ENCODE results near the gene MMP26.
"Not testable (repeated sequence)": the region's sequence is repeated elsewhere in the genome, so short reads cannot be mapped to it uniquely, and the experiment has no call there.

Gene MMP26

DNA sequence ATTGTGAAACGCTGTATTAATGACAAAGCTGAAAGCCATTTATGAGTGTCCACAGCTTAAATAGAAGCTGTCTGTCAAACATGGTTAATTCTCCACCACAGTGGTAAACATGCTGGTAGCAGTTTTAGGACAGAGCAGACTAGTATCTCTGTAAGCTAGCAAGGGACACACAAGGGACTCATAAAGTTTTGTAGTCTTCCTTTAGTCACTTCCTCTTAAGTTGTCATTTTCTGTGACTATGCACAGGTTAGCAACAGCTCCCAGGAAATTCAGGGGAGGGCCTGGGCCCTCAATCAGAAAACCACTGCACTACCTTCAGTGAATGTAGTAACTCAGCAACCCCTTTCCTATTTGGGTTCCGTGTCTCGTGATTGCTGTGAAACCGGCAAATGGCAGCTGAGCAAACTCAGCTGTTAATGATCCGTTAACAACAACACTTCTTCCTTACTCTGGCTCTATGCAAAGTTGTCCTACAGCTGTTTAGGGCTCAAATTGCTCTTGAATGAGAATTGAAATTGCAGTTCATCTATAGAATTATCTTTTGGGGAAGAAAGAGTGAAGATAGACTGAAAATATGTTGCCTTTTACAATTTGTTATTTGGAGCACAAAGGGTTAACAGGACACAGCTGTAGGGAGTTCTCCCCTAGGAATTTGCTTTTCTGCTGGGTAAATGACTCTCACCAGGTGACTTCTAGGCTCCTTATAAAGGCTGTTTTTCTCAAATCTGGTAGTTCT, at the start of gene MMP26:
TSS of gene MMP26 (plus strand) at position 731 of the 736 bp plus-strand sequence.
- no peak for DNase-seq

DNA sequence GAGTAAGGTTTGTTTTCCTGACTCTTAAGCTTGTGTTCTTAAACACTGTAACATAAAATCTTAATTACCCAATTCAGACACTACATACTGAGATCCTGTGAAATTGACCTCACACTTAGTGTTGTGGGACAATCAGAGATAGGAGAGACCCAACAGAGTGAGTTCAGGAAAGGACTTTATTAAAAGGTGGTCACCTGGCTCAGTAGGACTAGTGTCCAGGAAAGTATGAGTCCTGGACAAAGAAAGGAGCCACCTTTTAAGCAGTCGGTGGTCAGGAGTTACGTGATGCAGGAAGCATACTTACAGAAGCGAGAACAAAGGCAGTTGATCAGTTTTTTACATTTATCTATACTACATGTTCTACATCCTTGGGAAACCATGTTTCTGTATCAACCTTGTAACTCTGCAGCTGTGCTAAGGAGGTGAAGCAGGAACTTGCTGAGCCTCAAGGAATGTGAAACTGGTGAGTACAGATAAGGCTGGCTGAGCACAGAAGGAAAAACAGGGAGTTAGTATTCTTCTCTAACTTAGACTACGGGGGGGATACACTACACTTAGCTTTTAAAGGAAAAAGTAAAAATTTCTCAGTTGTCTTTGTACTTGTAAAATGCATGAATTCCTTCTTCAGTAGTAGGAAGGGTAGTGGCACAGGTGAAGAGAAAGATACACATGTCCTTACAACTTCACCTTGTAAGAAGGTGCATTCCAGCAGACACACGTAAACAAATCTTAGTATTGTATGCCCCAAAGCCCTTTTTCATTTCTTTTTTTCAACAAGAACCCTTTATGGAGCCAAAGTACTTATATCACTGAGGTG, 45.7 kb upstream of the MMP26 start:
- DNase-seq = no peak

DNA sequence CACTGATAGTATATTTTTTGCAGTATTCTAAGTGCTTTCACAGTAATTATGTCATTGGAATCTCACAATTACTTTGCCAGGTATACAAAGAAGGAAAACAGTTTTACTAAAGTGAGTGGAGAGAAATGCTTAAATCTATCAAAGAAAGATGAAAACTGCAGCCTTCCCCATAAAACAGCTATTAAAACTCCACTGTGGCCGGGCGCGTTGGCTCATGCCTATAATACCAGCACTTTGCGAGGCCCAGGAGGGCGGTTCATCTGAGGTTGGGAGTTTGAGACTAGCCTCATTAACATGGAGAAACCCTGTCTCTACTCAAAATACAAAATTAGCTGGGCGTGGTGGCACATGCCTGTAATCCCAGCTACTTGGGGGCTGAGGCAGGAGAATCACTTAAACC, 41.7 kb upstream of the MMP26 start:
- no peak for DNase-seq

DNA sequence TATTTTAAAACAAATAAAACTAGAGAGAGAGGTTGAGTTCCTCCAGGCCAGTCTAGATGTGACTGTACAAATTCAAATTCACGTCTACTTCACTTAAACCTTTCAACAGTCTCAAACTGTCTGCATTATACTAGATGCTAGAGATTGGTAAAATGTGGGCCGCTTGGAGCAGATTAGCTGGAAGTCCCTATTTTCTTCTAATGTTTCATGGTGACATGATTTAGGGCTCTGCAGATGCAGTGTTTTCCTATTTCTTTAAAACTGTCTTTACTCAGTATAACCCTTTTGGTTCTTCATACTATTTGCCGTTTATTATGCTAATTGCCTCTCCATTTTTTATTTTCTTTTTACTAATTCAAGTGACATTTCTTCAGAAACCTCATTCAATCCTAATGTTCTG, 40.4 kb upstream of the MMP26 start:
- no peak for DNase-seq

DNA sequence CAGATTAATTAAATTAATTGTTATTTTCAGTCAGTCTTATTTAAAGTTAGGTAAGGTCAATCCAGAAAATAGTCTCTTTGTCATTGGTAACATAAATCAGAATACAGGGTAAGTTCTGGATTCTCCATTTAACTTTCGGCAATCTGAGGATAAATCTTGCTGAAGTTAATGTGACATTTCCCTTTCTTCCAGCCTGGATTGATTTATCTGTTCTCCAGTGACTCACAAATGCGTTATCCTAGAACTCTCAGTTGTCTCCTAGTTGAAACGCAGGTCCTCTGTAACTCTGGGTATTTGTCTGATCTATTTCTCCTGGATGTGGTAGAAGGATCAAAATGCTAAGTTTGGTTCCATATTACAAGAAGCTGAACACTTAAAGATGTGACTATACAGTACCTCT, 39.8 kb upstream of the MMP26 start:
- DNase-seq = no peak

DNA sequence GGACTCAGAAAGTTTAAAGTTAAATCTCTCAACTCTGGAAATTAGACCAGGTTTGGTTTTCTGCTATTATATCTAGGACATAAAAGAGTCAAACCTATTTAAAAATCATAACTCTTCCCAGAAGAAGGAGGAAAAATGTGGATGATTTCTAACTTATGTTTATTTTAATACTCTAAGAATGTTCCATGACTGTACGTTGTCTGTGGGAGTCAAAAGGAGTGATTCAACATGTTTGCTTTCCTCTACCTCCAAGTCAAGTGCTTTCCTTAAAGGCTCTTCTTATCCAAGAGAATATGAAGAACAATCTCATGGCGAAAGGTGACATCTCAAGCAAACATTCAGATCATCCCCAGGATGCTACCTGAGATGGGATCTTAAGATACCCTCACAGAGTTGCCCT, 39.2 kb upstream of the MMP26 start:
- no peak for DNase-seq

DNA sequence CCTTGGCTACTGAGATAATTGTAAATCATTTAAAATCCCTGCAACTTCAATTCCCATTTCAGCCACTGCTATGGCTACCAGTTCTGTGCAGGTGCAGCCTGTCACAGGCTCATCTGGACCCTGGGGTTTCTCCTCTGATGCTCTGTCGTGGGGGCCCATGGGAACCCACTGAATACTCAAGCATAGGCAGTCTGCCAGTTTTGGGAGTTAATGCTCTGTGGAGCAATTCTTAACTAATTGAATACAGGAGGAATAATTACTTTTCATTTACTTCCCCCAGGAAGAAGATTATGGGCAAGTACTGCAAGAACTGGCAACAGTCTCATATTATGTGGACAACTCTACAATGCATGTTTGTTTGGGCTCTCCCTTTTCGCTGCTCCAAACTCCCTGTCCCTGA, 32.8 kb upstream of the MMP26 start:
- no peak for DNase-seq

DNA sequence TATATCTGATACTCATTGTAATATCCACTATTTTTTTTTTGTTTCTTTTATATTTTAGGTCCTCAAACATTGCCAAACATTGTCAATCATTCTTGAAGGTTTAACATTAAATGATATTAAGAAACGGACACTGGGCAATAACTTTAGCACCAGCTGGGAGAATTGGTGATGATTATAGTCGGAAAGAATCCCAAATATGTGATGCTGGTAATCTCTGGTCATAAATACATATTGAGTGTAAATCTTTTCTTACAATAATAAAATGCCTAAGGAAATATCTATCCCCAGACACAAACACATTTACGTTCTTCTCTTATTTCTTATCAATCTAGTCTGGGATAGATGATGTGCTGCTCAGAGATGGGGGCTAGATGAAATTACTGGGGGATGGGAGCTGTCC, 32.1 kb upstream of the MMP26 start:
- DNase-seq = no peak

DNA sequence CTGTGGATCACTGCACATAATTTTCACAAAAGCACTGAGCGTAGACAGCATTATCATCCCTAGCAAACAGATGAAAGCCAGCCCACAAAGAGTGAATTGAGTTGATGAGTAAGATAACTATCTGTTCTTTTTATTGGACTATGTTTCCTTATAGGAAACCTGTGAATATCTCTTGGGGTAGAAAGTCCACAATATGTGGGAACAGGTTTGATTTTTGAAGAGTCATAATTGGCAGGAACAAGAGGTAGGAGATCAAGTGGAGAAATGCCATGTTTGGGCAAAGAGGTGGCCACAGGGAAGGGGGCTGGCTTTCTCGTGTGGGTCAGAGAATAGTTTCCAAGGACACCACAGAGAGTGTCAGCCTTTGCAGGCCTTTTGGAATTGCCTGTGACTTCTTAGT, 30.8 kb upstream of the MMP26 start:
- DNase-seq = no peak

DNA sequence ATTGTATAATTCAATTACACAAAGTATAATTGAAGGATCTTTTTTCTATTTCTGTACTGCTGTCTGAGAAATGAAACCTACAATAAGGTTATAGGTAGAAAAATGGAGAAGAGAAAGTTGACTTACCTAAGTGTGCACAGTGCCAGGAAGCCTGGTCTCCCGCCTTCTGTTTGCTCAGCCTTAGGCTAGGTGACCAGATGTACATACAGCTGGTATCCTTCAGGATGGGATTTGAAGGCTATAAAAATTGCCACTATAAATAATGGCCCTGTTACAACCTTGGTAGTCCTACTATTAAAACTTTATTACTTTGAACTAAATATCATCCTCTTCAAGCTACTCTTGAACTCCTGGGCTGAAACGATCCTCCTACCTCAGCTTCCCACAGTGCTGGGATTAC, 26.6 kb upstream of the MMP26 start:
- DNase-seq = no peak

DNA sequence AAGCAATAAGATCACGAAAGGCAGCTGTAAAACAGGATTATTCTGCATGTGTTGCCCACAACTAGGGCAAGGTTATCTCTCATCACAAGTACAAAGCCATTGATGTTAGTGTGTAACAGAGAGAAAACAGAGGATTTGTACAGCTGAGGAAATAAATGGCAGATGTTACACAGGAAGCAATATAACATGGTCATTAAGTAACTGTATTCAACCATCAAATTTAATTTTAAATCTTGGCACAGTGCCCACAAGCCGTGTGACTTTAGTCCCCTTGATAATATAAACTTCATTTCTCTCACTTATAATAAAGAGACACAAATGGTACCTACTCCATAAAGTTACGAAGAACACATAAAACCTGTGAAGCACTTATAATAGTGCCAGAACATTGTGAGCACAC, 24.2 kb upstream of the MMP26 start:
- no peak for DNase-seq

DNA sequence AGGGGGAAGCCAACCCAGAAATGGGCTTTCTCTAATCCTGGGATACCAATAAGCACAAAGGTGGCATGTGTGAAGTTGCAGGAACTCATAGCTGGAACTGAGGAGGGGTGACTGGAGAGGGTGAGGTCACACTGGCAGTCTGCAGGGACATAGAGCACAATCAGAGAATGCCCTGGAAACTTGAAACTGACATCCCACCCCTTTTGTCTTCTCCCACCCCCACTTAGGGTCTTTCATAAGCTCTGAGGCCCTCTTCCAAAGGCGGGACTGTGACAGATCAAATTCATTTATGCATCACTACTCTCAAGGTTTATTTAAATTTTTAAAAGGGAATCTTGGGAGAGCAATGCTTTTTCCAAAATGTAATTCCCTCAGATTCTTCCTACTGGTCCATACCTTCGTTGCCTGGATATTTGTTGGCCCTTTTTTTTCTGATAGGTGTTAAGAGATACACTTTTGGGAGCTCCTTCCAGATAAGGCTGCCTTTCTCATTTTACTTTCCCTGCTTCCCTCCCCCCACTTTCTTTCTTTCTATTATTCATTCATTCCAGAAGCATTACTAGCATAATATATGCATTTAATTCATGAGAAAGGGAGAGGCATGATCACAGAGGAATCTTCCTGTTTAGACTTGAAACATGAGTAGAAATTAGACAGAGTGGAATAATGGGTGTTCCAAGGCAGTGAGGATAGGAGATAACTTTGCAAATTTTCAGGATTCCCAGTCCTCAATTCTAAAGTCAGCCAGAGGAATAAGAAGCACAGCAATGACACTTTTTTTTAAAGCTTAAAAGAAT, 21.8 kb upstream of the MMP26 start:
- DNase-seq = no peak

DNA sequence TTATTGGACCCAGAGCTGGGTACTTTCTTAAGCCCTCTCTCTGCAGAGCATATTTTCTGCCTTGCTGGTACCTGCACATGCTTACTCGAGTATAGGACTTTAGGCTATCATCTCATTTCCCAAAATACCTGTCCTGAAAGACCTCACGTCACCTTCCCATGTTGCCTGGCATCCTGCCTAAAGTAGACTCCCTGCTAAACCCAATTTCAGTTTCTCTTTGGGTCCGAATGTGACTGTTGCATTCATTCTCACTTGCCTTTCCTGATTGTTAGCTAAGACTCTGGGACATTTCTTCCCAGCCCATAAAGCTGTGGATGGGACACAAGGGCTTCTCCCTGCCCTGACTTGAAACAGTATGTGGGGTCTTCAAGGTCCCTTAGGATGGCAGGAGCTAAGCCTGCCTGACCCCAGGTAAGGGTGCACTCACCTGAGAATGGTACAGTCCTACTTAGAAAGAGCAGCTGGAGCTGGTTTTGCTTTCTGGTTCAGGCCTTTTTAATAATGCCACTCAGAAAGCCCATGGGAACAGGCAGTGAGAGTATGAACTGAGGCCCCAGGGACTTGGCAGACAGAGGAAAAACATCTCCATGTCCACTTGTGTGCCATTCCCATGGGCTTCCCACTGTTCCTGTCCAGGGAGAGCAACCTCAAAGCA, 19.8 kb upstream of the MMP26 start:
- DNase-seq = no peak

DNA sequence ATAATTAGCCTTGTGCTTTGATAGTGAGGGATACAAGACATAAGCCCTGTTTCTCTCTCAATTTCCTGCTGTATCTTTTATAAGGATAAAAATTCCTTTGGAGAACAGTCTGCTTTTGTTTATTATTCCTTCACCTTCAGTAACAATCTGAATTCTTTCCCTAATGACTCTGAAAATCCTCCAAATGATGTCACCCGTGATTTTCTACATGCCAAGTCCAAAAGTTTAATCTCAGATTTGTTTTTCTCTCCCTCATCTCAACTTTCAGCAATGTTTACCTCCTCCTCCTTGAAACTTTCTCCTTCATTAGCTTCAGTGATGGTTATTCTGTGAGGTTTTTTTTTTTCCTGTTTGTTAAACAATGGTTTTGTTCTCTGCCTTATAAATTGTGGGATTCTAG, 9.1 kb upstream of the MMP26 start:
- no peak for DNase-seq

DNA sequence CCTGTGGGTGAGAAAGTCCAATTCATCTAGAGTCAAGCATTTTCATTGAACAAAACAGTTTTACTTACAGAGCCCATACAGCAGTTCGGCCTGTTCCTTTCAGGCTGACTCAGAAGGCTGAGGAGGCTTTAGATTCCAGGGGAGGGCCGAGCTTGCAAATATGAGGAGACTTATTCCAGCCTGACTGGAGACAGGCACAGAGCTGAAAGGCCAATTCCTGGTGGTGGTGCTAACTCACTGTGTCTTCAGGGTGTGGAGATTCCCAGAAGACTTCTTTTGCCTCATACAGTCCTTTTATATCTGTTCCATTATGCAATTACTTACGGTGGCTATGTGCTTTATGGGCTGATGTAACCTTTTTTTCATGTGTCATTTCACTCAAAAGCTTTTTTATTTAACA, 7.0 kb upstream of the MMP26 start, which contains the start of gene OR51E2:
TSS of gene OR51E2 (minus strand) at position 269 of the 400 bp plus-strand sequence. CDS start 15,142 bp downstream, outside the sequence.
- no peak for DNase-seq

DNA sequence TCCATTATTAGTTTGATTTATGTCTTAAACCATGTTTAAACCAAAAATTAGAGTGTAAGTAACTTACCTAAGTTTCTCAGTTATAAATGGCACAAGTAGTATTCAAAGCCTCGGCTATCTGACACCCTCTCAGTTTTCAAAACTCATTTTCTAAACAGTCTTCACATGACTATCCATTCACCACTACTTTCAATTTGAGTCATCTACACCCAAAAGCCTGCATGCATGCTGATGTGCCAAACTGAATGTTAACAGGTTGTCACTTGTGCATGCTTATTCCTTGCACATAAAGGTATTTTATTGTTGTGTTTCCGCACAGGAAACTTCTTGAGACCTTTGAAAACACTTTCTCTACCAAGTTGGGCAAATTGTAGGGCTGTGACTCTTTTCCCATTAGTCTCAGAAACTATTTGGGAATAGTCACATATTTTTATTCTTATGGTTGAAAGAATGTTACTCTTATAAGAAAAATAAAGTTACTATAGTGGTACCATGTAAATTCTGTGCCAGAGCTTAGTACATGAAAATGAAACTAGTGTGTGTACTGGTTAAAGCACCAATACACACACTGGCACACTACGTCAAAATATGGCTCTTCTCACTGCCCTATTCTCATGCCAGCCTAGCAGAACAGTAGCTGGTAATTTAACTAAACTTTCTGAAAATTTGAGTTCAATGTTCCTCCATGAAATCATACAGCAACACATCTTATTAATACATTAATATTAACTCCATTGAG, 4.7 kb upstream of the MMP26 start:
- DNase-seq = no peak

DNA sequence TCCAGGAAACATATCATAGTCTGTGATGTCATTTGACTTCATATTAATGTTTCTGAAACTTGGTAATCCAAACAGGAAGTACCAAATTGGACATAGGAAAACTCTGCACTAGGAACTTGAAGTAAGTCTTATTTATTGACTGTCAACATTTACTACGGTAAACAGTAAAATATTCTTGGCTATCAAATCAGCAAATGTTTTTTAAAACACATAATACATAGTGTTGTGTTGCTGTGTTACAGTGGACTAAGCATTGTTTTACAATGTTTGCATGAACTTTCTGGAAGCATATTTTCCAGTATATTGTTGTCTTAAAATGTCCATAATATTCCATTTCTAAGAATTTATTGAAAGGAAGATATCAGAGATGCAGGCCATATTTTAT, 4.2 kb upstream of the MMP26 start:
- DNase-seq = no peak

DNA sequence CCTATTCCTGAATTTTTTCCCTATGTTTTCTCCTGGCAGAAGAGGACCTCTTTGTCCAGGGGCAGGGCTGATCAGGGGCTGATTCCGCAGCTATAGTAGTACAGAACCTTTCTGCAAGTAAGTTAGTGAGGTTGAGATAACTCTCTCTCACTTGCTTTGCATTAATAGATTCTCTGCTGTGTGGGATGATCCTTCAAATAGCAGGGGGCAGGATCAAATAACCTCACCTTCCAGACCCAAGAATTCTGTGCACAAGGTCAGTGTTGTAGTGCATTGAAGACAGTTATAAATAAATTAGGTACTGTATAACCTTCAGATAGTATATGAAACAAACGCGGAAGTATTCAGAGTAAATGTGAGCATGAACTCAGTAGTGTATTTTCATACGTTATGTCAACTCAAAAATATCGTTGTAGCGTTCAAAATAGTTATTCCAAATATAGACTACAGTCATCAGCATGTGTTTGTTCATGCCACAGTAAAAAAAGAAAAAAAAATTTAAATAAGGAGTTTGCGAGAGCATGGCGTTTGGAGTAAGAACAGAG, 278 bp downstream of the MMP26 start:
- DNase-seq = no peak

DNA sequence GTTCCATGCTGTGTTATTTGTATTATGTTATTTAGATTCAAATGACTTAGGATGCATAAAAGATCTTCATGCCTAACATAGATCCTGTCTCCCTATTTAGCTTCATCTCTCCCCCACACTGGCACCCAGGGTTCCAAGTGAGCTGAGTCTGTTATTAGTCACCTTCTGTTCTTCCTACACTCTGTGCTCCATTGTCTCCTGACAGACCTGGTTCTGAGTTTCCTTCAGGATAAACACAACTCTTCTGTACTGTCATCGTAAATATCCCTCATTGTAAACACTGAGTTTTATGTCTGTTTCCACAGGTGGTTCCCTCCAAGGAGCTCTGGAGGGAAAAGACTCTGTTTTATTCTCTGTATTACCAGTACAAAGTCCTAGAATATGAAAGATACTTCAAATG, 8.7 kb downstream of the MMP26 start:
- DNase-seq = no peak

DNA sequence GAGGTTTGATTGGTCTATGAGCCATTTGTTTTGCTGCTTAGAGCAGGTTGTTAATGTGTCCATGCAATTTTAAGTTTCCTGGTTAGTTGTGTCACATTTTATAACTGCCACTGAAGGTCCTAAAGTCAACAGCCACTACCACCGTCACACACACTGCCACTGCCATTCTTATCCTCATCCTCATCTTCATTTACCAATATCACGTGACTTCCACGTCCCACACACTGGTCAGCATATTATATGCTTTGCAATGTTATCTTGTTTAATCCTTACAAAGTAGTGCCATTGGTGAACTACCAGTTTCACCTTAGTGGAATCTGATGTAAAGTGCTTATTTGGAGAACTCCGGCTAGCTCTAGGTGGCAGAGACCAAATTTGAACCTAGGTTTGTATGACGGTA, 9.7 kb downstream of the MMP26 start:
- DNase-seq = no peak

DNA sequence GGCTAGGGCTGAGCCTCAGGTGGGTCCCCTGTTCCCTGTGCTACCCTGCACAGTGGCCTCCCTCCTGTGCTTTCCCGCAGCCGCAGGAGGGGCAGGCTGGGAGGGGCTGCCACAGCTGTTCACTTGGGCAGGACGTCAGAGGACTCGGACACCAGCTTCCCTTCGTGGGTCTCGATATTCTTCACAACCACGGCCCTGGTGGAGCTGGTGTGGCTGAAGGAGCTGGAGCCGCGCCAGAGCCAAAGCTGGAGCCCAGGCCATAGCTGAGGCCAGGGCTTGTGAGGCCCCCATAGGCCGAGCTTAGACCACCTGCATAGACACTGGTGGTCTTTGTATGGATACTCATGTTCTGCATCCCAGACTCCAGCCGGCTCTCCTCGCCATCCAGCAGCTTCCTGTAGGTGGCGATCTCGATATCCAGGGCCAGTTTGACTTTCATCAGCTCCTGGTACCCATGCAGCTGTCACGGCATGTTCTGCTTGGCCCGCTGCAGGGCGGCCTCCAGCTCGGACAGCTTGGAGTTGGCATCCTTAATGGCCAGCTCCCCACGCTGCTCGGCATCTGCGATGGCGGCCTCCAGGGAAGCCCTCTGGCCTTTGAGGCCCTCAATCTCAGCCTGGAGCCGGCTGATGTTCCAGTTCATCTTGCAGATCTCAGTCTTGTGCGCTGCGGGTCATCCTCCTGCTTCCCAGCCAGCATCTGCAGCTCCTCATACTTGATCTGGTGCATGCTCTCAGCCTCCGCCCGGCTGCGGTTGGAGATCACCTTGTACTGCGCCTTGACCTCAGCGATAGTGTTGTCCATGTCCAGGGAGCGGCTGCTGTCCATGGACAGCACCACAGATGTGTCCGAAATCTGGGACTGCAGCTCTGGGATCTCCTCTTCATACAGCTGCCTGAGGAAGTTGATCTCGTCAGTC, 18.3 kb downstream of the MMP26 start:
- DNase-seq = not testable (repeated sequence)
